OCI-LY1 (cell line): ENCODE data around the gene FASN.

Experiments used
- CTCF ChIP-seq: fragments of 200-600 bp; sonication (generic), shearing (Covaris generic); IDR thresholded peaks from 2 replicates; pipeline ENCODE4 v1.5.1; 2017; ENCODE audit warnings: mild to moderate bottlenecking, antibody characterized with exemption, low read length, moderate library complexity, mixed read lengths
- EZH2 ChIP-seq: fragments of 200-600 bp; sonication (generic), shearing (Covaris generic); IDR thresholded peaks from 2 replicates; pipeline ENCODE4 v1.8.0; 2017; ENCODE audit warnings: borderline replicate concordance, mixed run types, mild to moderate bottlenecking, antibody characterized with exemption, low read length, moderate library complexity, mixed read lengths

GRCh38 chr17:82033359-82034085 is 64.5 kb downstream of the FASN start:
- TF ChIP-seq CTCF = no peak
- no peak for TF ChIP-seq EZH2
